ENCODE results near the gene GDF7. TPM values are rescaled to one million over a fixed set of nuclear protein-coding genes. Genes with fewer than 3 reads are reported as not detected.

Gene GDF7
- total RNA-seq, 6 donors from 2014 or later, result under 0.01 to 1.8 (median 0.44) TPM

DNA sequence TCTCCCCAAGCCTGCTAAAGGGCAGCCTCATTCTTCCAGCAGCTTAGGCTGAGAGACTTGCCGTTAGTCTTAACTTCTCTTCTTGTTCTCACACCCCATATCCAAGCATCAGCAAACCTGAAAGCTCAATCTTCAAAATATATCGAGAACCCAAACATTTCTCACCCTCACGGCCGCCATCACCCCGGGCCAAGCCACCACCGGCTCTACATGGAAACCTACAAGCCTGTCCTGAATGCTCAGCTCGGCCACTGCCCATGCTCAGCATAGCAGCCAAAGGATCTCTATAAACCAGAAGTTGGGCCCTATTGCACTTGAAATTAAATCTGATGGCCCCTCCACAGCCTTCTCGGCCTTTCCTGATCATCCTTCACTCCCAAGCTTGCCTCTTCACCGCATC is 18.1 kb upstream of the GDF7 start:
- H3K36me3 ChIP-seq, result peaks cover 9 to 22% (median 21%) of the 10 kb centered on the region in 4 donors
- no peak for ATAC-seq (ENCODE audit: low FRiP score in 2 of 2)
- TF ChIP-seq POLR2A (IDR thresholded peaks at IDR 0.05) (no peak), POLR2AphosphoS5 (IDR thresholded peaks at IDR 0.05) (no peak), CTCF (IDR thresholded peaks at IDR 0.05) (no peak), EP300 (IDR thresholded peaks at IDR 0.05) (no peak)
- no peaks in the 10 kb centered on the region for H3K27me3 ChIP-seq
- no peak overlapping the region for H3K27ac ChIP-seq
- peaks cover 25 to 29% (median 26%) of the 10 kb centered on the region in 4 donors for H3K4me1 ChIP-seq
- WGBS, 2 donors, result 97% methylated on average over 9 of the region's 9 CpGs
- no peak for DNase-seq
- H3K4me3 ChIP-seq, result no peak overlapping the region
- H3K9me3 ChIP-seq, result no peaks in the 10 kb centered on the region

DNA sequence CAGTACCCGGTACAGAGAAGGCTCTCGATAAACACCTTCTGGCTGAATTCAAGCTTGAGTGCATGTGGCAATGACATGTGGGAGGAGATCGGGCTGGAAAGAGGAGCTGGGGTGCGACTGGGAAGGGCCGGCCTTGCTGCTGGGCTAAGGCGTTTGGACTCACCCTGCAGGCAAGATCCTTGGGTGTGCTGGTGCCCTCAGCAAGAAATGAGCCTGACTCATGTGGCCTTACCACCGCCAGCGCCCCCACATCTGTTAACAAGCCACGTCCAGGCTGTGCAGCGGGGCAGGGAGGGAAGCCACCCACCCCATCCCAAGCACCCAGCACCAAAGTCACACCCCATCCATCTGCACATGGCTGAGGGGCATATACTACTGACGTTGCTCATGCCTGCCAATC is 17.4 kb upstream of the GDF7 start:
- TF ChIP-seq POLR2AphosphoS5 (IDR thresholded peaks at IDR 0.05), result no peak
- no peak for TF ChIP-seq EP300 (IDR thresholded peaks at IDR 0.05)
- no peak for TF ChIP-seq CTCF (IDR thresholded peaks at IDR 0.05)
- no peak for TF ChIP-seq POLR2A (IDR thresholded peaks at IDR 0.05)
- peak overlapping the region in 2 of 4 donors; percentile 79 to 86 for H3K4me3 ChIP-seq
- H3K27ac ChIP-seq, result peak overlapping the region in 1 of 4 donors; percentile 98
- peaks cover 25 to 29% (median 26%) of the 10 kb centered on the region in 4 donors for H3K4me1 ChIP-seq
- ATAC-seq (ENCODE audit: low FRiP score in 2 of 2) (no peak), DNase-seq (no peak)
- H3K9me3 ChIP-seq, result no peaks in the 10 kb centered on the region
- H3K27me3 ChIP-seq, result no peaks in the 10 kb centered on the region
- WGBS, 2 donors, result 75 to 89% methylated on average over 7 to 11 of the region's 11 CpGs
- peaks cover 7 to 21% (median 17%) of the 10 kb centered on the region in 4 donors for H3K36me3 ChIP-seq

DNA sequence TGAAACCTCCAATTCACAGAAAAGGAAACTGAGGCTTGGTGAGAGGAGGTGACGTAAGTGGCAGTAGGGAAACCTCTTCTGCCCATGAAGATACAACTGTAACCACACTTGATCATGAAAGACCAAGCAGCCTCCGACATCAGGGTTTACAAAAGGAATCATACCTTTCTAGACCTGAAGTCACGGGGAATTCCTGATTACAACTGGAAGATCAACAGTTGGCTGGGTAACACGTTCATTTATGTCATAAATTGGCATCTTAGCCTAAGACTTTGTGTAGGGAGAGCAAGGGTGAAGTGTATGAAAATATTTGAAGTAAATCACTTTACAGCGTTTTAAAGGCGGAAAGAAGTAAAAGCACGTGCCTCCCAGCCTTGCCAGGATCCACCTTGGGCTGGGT is 17.0 kb upstream of the GDF7 start:
- no peak for DNase-seq
- WGBS, 2 donors, result 54 to 59% methylated on average over 7 of the region's 7 CpGs
- H3K36me3 ChIP-seq, result peaks cover 3 to 18% (median 13%) of the 10 kb centered on the region in 4 donors
- peak overlapping the region; percentile 79 to 96 (median 86) for H3K4me3 ChIP-seq
- peak overlapping the region in 1 of 4 donors; percentile 98 for H3K27ac ChIP-seq
- H3K4me1 ChIP-seq, result peaks cover 25 to 29% (median 26%) of the 10 kb centered on the region in 4 donors
- H3K27me3 ChIP-seq, result no peaks in the 10 kb centered on the region
- H3K9me3 ChIP-seq, result no peaks in the 10 kb centered on the region
- no peak for ATAC-seq (ENCODE audit: low FRiP score in 2 of 2)
- TF ChIP-seq POLR2AphosphoS5 (IDR thresholded peaks at IDR 0.05) (no peak), POLR2A (IDR thresholded peaks at IDR 0.05) (no peak), CTCF (IDR thresholded peaks at IDR 0.05) (no peak), EP300 (IDR thresholded peaks at IDR 0.05) (no peak)

GRCh38 chr2:20650393-20650876 is 16.5 kb upstream of the GDF7 start:
- Histone ChIP-seq H3K27ac (peak overlapping the region; percentile 89 to 98 (median 92)), H3K9me3 (no peaks in the 10 kb centered on the region), H3K36me3 (peaks cover 0 to 13% (median 9%) of the 10 kb centered on the region in 4 donors), H3K4me1 (peaks cover 25 to 29% (median 26%) of the 10 kb centered on the region in 4 donors), H3K27me3 (no peaks in the 10 kb centered on the region), H3K4me3 (peak overlapping the region; percentile 79 to 96 (median 86))
- ATAC-seq (ENCODE audit: low FRiP score in 2 of 2) (peak; percentile 3 to 29), DNase-seq (peak in 1 of 2 donors; percentile 35)
- 9 to 10% methylated on average over 19 of the region's 19 CpGs for WGBS, 2 donors
- TF ChIP-seq POLR2A (IDR thresholded peaks at IDR 0.05) (no peak), EP300 (IDR thresholded peaks at IDR 0.05) (no peak), CTCF (IDR thresholded peaks at IDR 0.05) (no peak), POLR2AphosphoS5 (IDR thresholded peaks at IDR 0.05) (no peak)

Data from upper lobe of left lung (tissue), 6 donors.